ENCODE results near the gene CSRNP3.

DNA sequence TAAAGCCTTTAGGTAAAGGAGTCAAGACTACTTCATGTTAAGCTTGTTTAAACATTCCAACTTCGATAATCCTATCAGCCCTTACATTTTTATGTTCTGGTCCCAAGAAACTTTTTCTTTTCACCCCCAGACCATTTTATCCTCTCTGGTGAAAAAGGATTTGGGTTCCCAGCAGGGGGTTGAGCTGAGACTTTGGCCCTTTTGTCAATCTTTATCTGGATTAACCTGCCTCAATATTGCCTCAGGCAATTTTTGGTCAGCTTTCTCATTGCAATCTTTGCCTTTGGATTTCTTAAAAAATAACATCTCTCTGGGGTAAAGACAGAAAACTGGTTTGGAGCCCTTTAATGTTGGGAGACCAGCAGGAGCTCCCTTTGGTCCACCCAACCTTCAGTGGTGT is 33.9 kb upstream of the CSRNP3 start:
- no peak for TF ChIP-seq POLR2A (IDR thresholded peaks at IDR 0.05; ENCODE audit: low read depth, low read length)
- TF ChIP-seq, protein P1, sequence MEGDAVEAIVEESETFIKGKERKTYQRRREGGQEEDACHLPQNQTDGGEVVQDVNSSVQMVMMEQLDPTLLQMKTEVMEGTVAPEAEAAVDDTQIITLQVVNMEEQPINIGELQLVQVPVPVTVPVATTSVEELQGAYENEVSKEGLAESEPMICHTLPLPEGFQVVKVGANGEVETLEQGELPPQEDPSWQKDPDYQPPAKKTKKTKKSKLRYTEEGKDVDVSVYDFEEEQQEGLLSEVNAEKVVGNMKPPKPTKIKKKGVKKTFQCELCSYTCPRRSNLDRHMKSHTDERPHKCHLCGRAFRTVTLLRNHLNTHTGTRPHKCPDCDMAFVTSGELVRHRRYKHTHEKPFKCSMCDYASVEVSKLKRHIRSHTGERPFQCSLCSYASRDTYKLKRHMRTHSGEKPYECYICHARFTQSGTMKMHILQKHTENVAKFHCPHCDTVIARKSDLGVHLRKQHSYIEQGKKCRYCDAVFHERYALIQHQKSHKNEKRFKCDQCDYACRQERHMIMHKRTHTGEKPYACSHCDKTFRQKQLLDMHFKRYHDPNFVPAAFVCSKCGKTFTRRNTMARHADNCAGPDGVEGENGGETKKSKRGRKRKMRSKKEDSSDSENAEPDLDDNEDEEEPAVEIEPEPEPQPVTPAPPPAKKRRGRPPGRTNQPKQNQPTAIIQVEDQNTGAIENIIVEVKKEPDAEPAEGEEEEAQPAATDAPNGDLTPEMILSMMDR (IDR thresholded peaks at IDR 0.05 in 2 of 3, conservative IDR thresholded peaks at IDR 0.05 in 1 of 3; ENCODE audit: control insufficient read depth in 2 of 3, extremely low read depth in 1 of 3, insufficient read depth in 1 of 3, low read depth in 3 of 3, low read length in 3 of 3), result no peak
- no peak for TF ChIP-seq IKZF2 (IDR thresholded peaks at IDR 0.05)
- TF ChIP-seq EP300 (IDR thresholded peaks at IDR 0.05; ENCODE audit: borderline replicate concordance in 1 of 2, control insufficient read depth in 1 of 2, low read depth in 2 of 2, low read length in 2 of 2), result no peak
- no peak for TF ChIP-seq MYC (IDR thresholded peaks at IDR 0.05; ENCODE audit: insufficient read depth, insufficient read length, insufficient replicate concordance, low read length, severe bottlenecking)
- no peak for TF ChIP-seq RAD21 (IDR thresholded peaks at IDR 0.05; ENCODE audit: insufficient read depth, low read depth, low read length)

All from GM12878 (cell line).